ENCODE data around the gene VSX1.

The VSX1 gene

DNA sequence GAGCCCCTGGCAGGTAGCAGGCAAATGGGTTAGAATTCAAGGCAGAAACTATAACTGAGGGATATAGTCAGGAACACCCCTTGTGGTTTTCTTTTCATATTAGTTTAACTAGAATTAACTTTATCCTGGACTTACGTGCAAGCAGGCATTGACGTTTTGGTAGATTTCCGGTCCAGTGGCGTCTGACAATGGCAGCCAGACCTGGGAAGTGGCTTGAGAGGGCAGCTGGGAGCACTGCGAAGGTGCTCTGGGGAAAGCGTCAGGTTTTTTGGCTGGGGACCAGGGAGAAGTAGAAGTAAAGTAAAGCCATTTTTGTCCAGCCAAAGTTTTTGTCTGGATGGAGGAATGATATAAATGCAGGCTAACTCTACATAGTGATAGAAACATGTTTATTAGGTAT is 15.6 kb downstream of the VSX1 start:
- in situ Hi-C loops (cut with MboI; ENCODE audit: low sequenced_read_pairs) = loop anchor here (10.0 kb wide), 1 partner anchor 72 kb away; the partner anchor contains the start of gene APMAP

- in situ Hi-C loops (cut with MboI; ENCODE audit: low sequenced_read_pairs) = loop anchor here (10.0 kb wide), 1 partner anchor 71 kb away; the partner anchor contains the start of gene APMAP
These were observed 16.2 kb downstream of the VSX1 start for GRCh38 chr20:25065625-25066338.

DNA sequence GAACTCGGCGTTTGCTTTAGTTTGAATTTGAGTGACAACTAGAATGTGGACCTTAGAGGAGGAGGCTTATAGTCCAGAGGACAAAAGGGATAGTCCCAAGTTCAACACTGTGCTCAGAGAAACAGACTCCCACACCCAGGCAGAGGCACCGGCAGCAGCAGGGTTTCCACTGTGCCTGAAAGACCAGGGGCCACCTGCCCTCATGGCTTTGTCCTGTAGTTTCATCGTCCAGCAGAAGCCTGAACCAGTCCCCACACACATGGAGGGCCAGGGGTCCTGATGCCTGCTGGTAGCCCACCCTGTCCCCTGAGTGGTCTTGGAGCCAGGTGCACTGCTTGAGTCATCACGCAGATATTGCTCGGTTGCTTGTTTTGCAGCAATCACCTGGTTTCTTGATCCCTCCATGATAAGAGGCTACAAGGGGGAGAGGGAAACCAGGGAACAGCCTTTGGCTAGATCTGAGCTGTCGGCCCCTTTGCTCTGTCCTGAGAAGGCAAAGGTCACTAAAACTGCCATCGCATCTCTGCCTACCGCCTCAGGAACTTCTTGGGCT is 16.8 kb downstream of the VSX1 start:
- in situ Hi-C loops (cut with MboI; ENCODE audit: low sequenced_read_pairs) = loop anchor here (10.0 kb wide), 1 partner anchor 70 kb away; the partner anchor contains the start of gene APMAP

GRCh38 chr20:25064561-25065071 is 17.3 kb downstream of the VSX1 start:
- in situ Hi-C loops (cut with MboI; ENCODE audit: low sequenced_read_pairs) = loop anchor here (10.0 kb wide), 1 partner anchor 70 kb away; the partner anchor contains the start of gene APMAP

GRCh38 chr20:25063981-25064380 is 18.0 kb downstream of the VSX1 start:
- in situ Hi-C loops (cut with MboI; ENCODE audit: low sequenced_read_pairs) = loop anchor here (10.0 kb wide), 1 partner anchor 69 kb away; the partner anchor contains the start of gene APMAP

DNA sequence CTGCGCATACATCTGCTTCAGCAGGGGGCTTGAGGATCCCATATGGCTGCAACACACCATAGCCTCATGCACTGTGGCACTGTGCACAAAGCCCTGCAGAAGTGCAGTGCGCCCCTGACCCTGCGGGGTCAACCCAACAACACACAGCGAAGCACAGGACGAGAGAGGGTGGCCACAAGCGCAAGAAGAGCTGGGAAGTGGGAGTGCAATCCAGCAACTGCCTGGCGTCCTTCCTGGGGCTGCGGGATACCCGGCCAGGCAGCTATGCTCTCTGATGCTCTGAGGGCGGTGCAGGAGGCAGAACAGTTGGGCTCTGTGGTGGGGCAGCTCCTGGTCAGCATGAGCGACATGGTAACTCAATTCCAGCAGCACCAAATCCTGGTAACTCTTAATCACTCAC is 18.4 kb downstream of the VSX1 start:
- in situ Hi-C loops (cut with MboI; ENCODE audit: low sequenced_read_pairs) = loop anchor here (10.0 kb wide), 1 partner anchor 69 kb away; the partner anchor contains the start of gene APMAP

DNA sequence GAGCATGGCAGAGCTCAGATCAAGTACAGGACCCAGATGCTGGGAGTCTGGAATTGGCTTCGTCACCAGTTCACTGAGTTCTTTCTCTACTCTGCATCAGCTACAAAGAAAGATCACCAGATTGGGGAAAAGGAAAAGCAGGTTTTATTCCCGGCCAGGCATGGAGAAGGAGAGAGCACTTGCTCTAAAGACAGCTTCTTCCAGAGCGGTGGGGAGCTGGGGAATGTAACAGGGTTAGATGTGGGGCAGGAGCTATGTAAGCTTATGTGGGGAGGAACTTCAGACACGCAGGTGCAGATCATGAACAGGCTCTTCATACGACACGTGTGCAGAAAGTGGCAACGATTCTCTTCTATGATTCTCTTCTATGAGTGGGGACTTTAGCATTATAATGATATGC is 19.1 kb downstream of the VSX1 start:
- in situ Hi-C loops (cut with MboI; ENCODE audit: low sequenced_read_pairs) = loop anchor here (10.0 kb wide), 1 partner anchor 68 kb away; the partner anchor contains the start of gene APMAP

DNA sequence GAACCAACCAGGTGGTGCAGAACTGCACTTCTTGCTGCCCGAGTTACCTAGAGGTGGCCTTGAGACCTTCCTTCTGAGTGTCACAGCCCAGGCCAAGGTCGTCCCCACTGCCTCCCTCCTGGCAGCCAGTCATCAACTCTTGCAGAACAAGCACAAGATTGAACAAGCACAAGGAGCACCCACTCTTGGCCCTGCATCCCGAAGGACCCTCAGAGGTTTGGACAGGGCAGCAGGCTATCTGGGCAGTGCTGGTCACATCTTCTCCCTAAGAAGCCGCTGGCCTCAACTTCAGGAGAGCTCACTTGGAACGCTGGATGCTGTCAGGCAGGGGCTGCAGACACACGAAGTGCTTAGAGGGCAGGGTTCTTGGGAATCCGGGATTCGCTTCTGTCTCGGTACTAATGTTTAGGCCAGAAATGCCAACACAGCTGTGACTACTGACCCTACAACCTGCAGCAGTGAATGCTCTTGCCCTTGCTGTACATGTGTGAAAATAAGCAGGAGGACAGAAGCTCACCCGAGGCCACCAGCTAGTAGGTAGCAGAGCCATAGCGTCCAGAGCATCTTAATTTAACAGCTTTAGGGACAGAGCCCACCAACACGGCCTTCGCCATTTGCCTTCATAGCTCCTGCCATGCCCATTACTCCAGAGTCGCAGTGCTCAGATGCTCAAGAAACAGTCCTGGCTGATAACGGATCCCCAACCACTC is 20.0 kb downstream of the VSX1 start:
- in situ Hi-C loops (cut with MboI; ENCODE audit: low sequenced_read_pairs) = loop anchor here (10.0 kb wide), 1 partner anchor 67 kb away; the partner anchor contains the start of gene APMAP

DNA sequence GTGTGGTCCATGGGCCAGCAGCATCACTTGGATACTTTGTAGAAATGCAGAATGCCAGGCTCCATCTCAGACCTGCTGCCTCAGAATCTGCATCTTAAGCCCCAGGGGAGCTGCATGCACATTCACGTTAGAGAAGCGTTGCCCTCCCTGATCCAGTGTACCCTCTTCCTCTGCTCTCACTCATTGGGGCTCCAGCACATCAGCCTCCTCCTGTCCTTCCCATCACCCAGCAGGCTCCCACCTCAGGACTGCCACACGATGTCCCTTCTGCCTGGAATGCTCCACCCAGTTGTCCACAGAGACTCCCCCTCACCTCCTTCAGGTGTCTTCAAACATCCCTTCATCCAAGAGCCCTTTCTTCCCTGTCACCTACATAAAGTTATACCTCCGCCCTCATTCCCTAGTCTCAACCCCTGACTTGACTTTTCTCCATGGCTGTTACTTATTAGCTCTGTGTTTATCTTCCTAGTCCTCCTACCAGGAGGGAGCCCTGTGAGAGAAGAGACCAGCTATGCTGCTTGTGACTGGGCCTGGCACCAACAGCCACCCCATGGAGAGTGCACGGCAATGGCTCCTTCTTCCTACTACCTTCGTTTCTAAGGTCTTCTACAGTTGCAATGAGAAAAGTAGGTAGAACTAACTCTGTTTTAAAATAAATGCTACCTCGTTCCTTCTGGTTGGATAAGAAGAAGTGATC is 20.7 kb downstream of the VSX1 start:
- in situ Hi-C loops (cut with MboI; ENCODE audit: low sequenced_read_pairs) = loop anchor here (10.0 kb wide), 1 partner anchor 66 kb away; the partner anchor contains the start of gene APMAP

GRCh38 chr20:25059866-25060465 is 22.0 kb downstream of the VSX1 start:
- in situ Hi-C loops (cut with MboI; ENCODE audit: low sequenced_read_pairs) = loop anchor here (10.0 kb wide), 1 partner anchor 65 kb away; the partner anchor contains the start of gene APMAP

DNA sequence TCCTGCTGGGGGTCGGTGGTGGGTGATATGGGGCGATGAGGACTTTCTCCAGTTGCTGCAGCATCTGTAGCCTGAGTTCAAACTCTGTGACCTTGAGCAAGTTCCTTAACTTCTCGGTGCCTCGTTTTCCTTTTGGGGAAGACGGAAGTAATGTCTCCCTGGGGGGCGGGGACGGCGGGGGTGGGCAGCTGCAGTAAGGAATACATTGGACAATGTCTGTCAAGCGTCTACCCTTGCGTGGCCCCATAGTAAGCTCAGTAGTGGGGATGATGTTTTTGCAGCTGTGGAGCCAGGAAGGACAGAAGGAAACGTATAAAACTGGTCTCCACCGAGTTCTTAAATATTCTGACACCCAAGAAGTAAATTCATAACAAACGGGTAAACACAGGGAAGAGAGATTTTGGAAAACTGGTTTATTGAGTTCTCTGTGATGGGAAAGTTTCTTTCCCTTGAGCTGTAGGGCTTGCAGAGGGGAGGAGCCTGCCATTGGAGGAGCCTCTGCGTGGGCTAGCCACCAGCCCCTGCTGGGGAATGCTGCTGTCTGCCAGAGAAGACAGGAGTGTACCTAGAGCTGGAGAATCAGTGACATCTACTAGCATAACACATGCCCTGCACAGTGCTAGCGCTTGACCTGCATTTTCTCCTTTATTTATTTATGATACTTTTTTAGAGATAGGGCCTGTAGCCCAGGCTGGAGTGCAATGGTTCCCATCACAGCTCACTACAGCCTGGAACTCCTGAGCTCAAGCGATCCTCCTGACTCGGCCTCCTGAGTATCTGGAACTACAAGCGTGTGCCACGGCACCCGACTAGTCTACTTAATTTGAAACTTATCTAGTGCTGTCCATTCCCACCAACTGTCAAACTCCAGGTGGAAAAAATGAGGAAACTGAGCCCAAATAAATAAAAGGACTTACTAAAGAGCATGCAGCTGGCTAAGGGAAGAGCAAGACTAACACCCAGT is 22.8 kb downstream of the VSX1 start:
- in situ Hi-C loops (cut with MboI; ENCODE audit: low sequenced_read_pairs) = no loop called here

DNA sequence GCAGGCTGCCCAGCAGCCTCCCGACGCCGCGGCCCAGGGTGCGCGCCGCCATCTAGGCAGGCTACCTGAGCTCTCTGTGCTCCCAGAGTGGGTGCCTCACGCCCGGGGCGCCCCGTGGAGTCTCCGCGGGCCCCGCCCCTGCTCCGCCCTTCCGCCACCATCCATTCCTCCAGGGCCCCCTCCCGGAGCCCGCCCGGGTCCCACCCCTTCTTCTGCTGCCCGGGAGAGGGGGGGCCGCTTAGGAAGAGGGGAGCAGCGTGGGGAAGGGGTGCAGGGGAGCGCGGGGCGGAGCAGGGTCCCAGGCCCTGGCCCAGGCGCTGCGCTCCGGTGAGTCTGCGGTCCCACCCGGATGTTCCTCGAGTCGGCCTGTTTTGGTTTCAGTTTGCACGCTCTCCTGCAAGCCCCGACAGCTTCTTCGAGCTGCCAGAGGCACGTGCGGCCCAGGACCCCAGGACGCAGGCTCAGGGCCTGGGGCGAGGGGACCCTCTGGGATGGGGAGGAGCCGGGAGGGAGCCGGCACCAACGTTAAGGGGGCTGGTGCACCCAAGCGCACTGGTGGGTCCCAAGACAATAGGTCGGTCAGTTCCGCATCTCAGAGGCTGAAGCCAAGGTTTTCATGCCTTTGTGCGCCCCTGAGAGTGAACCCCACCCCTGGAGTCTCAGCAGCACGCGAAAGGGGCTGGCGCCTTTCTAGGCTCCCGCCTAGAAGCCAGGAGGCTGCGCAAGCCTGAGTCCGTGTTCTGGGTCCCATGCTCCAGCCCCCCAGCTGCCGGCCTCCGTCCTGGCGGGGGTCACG is 23.7 kb downstream of the VSX1 start, which contains the start of gene ACSS1:
Gene ACSS1, minus strand, starts transcription at position 89 of the 796 bp plus-strand sequence. Its CDS starts 37 bp downstream, at position 52.
- in situ Hi-C loops (cut with MboI; ENCODE audit: low sequenced_read_pairs) = no loop called here

- in situ Hi-C loops (cut with MboI; ENCODE audit: low sequenced_read_pairs) = no loop called here
These were observed 24.5 kb downstream of the VSX1 start for GRCh38 chr20:25057234-25058050.

- in situ Hi-C loops (cut with MboI; ENCODE audit: low sequenced_read_pairs) = no loop called here
These were observed 25.2 kb downstream of the VSX1 start for GRCh38 chr20:25056690-25057233.

GRCh38 chr20:25055711-25056495 is 26.0 kb downstream of the VSX1 start:
- in situ Hi-C loops (cut with MboI; ENCODE audit: low sequenced_read_pairs) = no loop called here

GRCh38 chr20:25054995-25055629 is 26.8 kb downstream of the VSX1 start:
- in situ Hi-C loops (cut with MboI; ENCODE audit: low sequenced_read_pairs) = no loop called here
